Fibroblast of pulmonary artery (primary cell): ENCODE results near the gene ARHGAP27.

Experiments
- DNase-seq: peaks from one replicate; pipeline ENCODE4 v3.0.0-alpha.2; 2010; ENCODE audit warnings: low read depth
- H3K4me3 ChIP-seq: replicated peaks from 2 replicates; pipeline ENCODE4 v1.5.1; 2011; ENCODE audit warnings: low read depth, mild to moderate bottlenecking, control low read depth, low read length, moderate library complexity
- CTCF ChIP-seq: IDR thresholded peaks from 2 replicates; pipeline ENCODE4 v1.5.1; 2011; ENCODE audit warnings: mild to moderate bottlenecking, control low read depth, low read length, inconsistent platforms; ENCODE audit errors: missing control alignments

The ARHGAP27 gene

DNA sequence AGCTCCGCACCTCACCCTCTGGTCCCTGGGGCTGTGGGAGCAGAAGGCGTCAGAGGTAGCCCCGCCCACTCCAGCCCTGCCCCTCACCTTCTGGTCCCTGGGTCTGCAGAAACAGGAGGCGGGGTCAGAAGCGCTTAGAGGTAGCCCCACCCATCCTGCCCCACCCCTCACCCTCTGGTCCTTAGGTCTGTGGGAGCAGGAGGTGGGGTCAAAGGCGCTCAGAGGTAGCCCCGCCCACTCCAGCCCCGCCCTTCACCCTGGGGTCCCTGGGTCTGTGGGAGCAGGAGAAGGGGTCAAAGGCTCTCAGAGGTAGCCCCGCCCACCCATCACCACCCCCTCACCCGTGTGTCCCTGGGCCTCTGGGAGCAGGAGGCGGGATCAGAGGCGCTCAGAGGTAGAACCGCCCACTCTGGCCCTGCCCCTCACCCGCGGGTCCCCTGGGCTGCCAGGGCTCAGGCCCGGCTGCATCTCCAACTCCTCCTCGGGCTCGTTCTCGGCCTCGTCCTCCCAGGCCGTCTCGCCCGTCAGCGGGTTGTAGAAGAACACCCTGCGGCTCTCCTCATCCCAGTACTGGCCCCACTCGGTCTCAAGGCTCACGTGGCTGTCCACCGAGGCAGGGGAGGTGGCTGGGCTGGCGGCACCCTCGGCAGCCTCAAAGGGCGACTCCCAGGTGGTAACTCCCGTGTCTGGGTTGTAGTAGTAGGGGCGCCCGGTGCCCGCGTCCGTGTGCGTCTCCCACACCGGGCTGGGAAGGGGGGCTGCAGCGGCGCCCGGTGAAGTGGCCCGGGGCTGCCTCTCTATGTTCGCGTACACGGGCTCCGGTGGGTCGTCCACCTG lies 27.2 kb downstream of the ARHGAP27 start:
- no peak overlapping the region for H3K4me3 ChIP-seq
- TF ChIP-seq CTCF: no peak
- no peak for DNase-seq

DNA sequence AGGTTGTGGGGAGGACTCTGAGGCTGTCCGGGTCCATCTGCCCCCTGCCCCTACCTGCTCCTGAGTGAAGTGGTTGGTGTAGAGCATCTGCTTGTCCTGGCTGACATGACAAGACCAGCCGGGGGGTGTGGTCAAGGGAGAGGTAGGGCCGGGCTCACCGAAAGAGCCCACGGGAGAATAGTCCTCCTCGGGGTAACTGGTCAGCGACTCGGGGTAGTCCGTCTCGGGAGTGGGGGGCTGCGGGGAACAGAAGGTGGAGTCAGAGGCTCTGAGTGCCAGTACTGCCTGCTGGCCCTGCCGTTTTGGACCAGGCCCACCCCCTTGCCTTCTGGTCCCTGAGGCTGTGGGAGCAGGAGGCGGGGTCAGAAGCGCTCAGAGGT lies 27.8 kb downstream of the ARHGAP27 start:
- no peak for TF ChIP-seq CTCF
- DNase-seq: no peak
- no peak overlapping the region for H3K4me3 ChIP-seq

DNA sequence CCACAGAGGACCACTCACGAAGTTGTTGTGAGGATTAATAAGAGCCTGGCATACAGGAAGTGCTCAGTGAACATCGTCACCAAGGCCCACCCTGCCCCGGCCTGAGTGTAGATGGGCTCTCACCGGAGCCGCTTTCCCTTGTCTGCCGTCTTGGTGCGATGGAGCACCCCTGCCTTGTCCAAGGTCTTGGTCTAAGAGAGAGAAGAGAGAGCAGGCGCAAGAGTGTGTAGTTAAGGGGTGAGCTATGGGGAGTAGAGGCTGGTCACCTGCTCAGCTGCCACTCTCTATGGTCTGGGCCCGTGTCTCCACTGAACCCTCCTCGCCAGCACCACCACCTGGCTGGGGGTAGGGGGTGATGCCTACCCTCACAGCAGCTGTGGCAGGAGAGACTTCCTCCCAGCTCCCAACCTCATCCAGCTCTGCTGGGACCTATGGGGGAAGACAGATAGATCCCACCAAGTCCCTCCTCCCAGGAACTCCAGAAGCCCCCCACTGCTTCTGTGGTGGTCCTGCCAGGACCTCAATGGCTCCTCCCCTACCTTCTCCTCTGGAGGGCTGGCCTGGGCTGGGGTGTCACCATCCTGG lies 28.7 kb downstream of the ARHGAP27 start:
- no peak for DNase-seq
- H3K4me3 ChIP-seq: no peak overlapping the region
- TF ChIP-seq CTCF: no peak

DNA sequence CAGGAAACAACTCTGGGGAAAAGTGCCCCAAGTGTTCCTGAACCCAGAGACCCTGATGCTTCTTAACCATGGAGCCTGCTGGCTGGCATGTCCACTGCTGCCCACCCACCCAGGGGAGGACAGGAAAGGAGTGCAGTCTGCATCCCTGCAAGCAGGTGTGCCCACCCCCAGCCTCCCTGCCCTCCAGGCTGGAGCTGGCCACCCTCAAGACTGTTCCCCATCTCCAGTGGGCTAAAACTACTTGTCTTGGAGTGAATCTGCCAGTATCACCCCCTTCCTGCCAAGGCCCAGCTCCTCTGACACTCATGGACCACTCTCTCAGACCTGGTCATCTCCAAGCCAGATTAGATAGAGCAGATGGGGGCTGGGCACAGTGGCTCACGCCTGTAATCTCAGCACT lies 29.8 kb downstream of the ARHGAP27 start:
- DNase-seq: no peak
- no peak overlapping the region for H3K4me3 ChIP-seq
- TF ChIP-seq CTCF: no peak

GRCh38 chr17:45398800-45399199 lies 33.9 kb downstream of the ARHGAP27 start:
- TF ChIP-seq CTCF: no peak
- no peak for DNase-seq
- H3K4me3 ChIP-seq: no peak overlapping the region

DNA sequence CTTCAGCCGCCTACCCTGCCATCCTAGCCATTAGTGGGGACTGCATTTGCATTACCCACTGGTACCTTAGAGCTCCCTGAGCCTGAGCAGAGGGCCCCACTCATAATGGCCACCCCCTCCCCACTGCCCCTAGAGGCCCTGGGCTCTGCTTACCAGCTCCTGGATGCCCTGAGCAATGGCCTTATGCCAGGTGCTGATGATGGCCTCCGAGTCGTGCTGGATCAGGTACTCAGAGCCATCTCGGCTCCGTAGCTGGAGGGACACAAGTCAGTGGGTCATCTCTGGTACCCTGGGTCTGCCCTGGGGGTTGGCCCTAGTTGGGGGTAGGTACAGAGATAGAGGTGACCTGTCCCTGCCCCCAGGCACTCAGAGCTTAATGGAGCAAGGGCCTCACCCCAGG lies 34.9 kb downstream of the ARHGAP27 start:
- DNase-seq: no peak
- no peak for TF ChIP-seq CTCF
- H3K4me3 ChIP-seq: no peak overlapping the region
